HG03432 (cell line): ENCODE measurements around the gene DYNC2H1.
"Not testable (repeated sequence)": the region's sequence is repeated elsewhere in the genome, so short reads cannot be mapped to it uniquely, and the experiment has no call there.

ENCODE experiments used
- ATAC-seq: cut with Tn5 transposase; IDR thresholded peaks from one replicate; pipeline ENCODE4 v1.9.1; 2021; ENCODE audit warnings: mild to moderate bottlenecking, moderate library complexity; ENCODE audit not compliant: unreplicated experiment

The DYNC2H1 gene

GRCh38 chr11:103125462-103125861, 16.2 kb downstream of the DYNC2H1 start:
- no peak for ATAC-seq

GRCh38 chr11:103141986-103142385, 32.8 kb downstream of the DYNC2H1 start:
- ATAC-seq: not testable (repeated sequence)

GRCh38 chr11:103147627-103148026, 38.4 kb downstream of the DYNC2H1 start:
- ATAC-seq: no peak

GRCh38 chr11:103157542-103157941, 48.3 kb downstream of the DYNC2H1 start:
- no peak for ATAC-seq

GRCh38 chr11:103164093-103164796, 55.0 kb downstream of the DYNC2H1 start:
- no peak for ATAC-seq

GRCh38 chr11:103167166-103167565, 57.9 kb downstream of the DYNC2H1 start:
- ATAC-seq: no peak

- no peak for ATAC-seq
Observed at GRCh38 chr11:103170865-103171264, 61.6 kb downstream of the DYNC2H1 start.

GRCh38 chr11:103175461-103176129, 66.4 kb downstream of the DYNC2H1 start:
- ATAC-seq: no peak

- no peak for ATAC-seq
Observed at GRCh38 chr11:103183981-103184611, 74.9 kb downstream of the DYNC2H1 start.

- no peak for ATAC-seq
Observed at GRCh38 chr11:103202048-103202651, 92.9 kb downstream of the DYNC2H1 start.

- ATAC-seq: no peak
Observed at GRCh38 chr11:103210543-103210942, 101.3 kb downstream of the DYNC2H1 start.

- no peak for ATAC-seq
Observed at GRCh38 chr11:103215812-103216211, 106.6 kb downstream of the DYNC2H1 start.

- no peak for ATAC-seq
Observed at GRCh38 chr11:103220133-103220532, 110.9 kb downstream of the DYNC2H1 start.

- no peak for ATAC-seq
Observed at GRCh38 chr11:103222806-103223205, 113.6 kb downstream of the DYNC2H1 start.

GRCh38 chr11:103228807-103229206, 119.6 kb downstream of the DYNC2H1 start:
- ATAC-seq: no peak

GRCh38 chr11:103234974-103235373, 125.7 kb downstream of the DYNC2H1 start:
- ATAC-seq: no peak

GRCh38 chr11:103241574-103241973, 132.3 kb downstream of the DYNC2H1 start:
- ATAC-seq: no peak

GRCh38 chr11:103254123-103254522, 144.9 kb downstream of the DYNC2H1 start:
- no peak for ATAC-seq

GRCh38 chr11:103257360-103257759, 148.1 kb downstream of the DYNC2H1 start:
- no peak for ATAC-seq

GRCh38 chr11:103266167-103266831, 157.1 kb downstream of the DYNC2H1 start:
- ATAC-seq: no peak

- no peak for ATAC-seq
Observed at GRCh38 chr11:103272876-103273275, 163.7 kb downstream of the DYNC2H1 start.
